ENCODE data around the gene C2CD2L. TPM values are rescaled to one million over a fixed set of nuclear protein-coding genes. Genes with fewer than 3 reads are reported as not detected.
A peak's percentile ranks its signal among the peaks of the same experiment; 100 is the strongest.

C2CD2L gene
- total RNA-seq, 1 donor from 2014 or later, result 11.1 TPM

- peaks cover 23% of the 10 kb centered on the region for H3K4me1 Mint-ChIP-seq (ENCODE audit: low read depth, unreplicated experiment)
- no peak for TF ChIP-seq EZH2 (IDR thresholded peaks at IDR 0.05; ENCODE audit: insufficient read depth, low read length)
- TF ChIP-seq, protein P1, sequence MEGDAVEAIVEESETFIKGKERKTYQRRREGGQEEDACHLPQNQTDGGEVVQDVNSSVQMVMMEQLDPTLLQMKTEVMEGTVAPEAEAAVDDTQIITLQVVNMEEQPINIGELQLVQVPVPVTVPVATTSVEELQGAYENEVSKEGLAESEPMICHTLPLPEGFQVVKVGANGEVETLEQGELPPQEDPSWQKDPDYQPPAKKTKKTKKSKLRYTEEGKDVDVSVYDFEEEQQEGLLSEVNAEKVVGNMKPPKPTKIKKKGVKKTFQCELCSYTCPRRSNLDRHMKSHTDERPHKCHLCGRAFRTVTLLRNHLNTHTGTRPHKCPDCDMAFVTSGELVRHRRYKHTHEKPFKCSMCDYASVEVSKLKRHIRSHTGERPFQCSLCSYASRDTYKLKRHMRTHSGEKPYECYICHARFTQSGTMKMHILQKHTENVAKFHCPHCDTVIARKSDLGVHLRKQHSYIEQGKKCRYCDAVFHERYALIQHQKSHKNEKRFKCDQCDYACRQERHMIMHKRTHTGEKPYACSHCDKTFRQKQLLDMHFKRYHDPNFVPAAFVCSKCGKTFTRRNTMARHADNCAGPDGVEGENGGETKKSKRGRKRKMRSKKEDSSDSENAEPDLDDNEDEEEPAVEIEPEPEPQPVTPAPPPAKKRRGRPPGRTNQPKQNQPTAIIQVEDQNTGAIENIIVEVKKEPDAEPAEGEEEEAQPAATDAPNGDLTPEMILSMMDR (IDR thresholded peaks at IDR 0.05; ENCODE audit: insufficient read depth, low read depth, low read length), result no peak
- DNase-seq (ENCODE audit: low read depth), result no peak
- no peak for FAIRE-seq
- Histone ChIP-seq H3K27ac (ENCODE audit: low read depth, low read length) (no peak overlapping the region), H3K9me3 (ENCODE audit: insufficient read depth, low read depth, low read length) (no peaks in the 10 kb centered on the region), H3K4me3 (ENCODE audit: insufficient read depth, low read depth, low read length) (no peak overlapping the region), H3K9ac (ENCODE audit: low read length) (no peak overlapping the region), H3K27me3 (ENCODE audit: insufficient read depth, low read length) (no peaks in the 10 kb centered on the region), H3K79me2 (ENCODE audit: insufficient read depth, low read length) (peaks cover 35% of the 10 kb centered on the region), H2AFZ (ENCODE audit: low read depth, low read length) (no peak overlapping the region), H3K4me2 (ENCODE audit: low read length) (no peak overlapping the region), H4K20me1 (ENCODE audit: insufficient read depth, low read length) (peaks cover 8% of the 10 kb centered on the region), H3K4me1 (ENCODE audit: insufficient read depth, low read length) (peaks cover 27% of the 10 kb centered on the region), H3K36me3 (ENCODE audit: insufficient read depth, low read length) (peaks cover 3% of the 10 kb centered on the region)
- H3K27ac Mint-ChIP-seq (ENCODE audit: unreplicated experiment), result no peak overlapping the region
- no peaks in the 10 kb centered on the region for H3K9me3 Mint-ChIP-seq (ENCODE audit: unreplicated experiment)
- H3K36me3 Mint-ChIP-seq (ENCODE audit: low read depth, unreplicated experiment), result no peaks in the 10 kb centered on the region
- peak overlapping the region; percentile 4 for H3K4me3 Mint-ChIP-seq (ENCODE audit: unreplicated experiment)
- no peaks in the 10 kb centered on the region for H3K27me3 Mint-ChIP-seq (ENCODE audit: low read depth, unreplicated experiment)
These were observed 3.4 kb upstream of the C2CD2L start for GRCh38 chr11:119103793-119104192.

DNA sequence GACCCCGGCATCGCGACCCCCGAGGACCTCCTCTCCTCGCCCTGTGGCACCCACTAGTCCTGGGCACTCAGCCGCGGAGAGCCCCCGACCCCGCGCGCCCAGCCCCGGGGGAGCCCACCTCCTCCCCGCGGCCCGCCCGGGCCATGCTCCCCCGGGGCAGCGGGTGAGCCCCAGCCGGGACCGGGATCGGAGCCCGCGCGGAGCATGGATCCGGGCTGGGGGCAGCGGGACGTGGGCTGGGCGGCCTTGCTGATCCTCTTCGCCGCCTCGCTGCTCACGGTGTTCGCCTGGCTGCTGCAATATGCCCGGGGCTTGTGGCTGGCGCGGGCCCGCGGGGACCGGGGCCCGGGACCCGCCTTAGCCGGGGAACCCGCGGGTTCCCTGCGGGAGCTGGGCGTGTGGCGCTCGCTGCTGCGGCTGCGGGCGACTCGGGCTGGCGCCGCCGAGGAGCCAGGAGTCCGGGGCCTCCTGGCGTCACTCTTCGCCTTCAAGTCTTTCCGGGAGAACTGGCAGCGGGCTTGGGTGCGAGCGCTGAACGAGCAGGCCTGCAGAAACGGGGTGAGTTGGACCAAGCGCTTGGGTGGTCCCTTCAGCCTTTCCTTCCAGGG is 498 bp downstream of the C2CD2L start:
- Histone ChIP-seq H3K79me2 (ENCODE audit: insufficient read depth, low read length) (peaks cover 27% of the 10 kb centered on the region), H3K27ac (ENCODE audit: low read depth, low read length) (peak overlapping the region; percentile 39), H2AFZ (ENCODE audit: low read depth, low read length) (peak overlapping the region; percentile 77), H3K4me2 (ENCODE audit: low read length) (peak overlapping the region; percentile 96), H3K4me3 (ENCODE audit: insufficient read depth, low read depth, low read length) (peak overlapping the region; percentile 67), H3K9me3 (ENCODE audit: insufficient read depth, low read depth, low read length) (no peaks in the 10 kb centered on the region), H3K36me3 (ENCODE audit: insufficient read depth, low read length) (peaks cover 14% of the 10 kb centered on the region), H3K27me3 (ENCODE audit: insufficient read depth, low read length) (no peaks in the 10 kb centered on the region), H3K9ac (ENCODE audit: low read length) (peak overlapping the region; percentile 86), H4K20me1 (ENCODE audit: insufficient read depth, low read length) (peaks cover 21% of the 10 kb centered on the region), H3K4me1 (ENCODE audit: insufficient read depth, low read length) (peaks cover 19% of the 10 kb centered on the region)
- Mint-ChIP-seq H3K27me3 (ENCODE audit: low read depth, unreplicated experiment) (no peaks in the 10 kb centered on the region), H3K27ac (ENCODE audit: unreplicated experiment) (no peak overlapping the region), H3K4me3 (ENCODE audit: unreplicated experiment) (peak overlapping the region; percentile 86), H3K4me1 (ENCODE audit: low read depth, unreplicated experiment) (peaks cover 18% of the 10 kb centered on the region), H3K9me3 (ENCODE audit: unreplicated experiment) (no peaks in the 10 kb centered on the region), H3K36me3 (ENCODE audit: low read depth, unreplicated experiment) (peaks cover 8% of the 10 kb centered on the region)
- TF ChIP-seq, protein P1 (IDR thresholded peaks at IDR 0.05; ENCODE audit: insufficient read depth, low read depth, low read length), result no peak
- no peak for TF ChIP-seq EZH2 (IDR thresholded peaks at IDR 0.05; ENCODE audit: insufficient read depth, low read length)
- DNase-seq (ENCODE audit: low read depth), result no peak
- no peak for FAIRE-seq

GRCh38 chr11:119108146-119108856 is 1.2 kb downstream of the C2CD2L start:
- H3K27ac Mint-ChIP-seq (ENCODE audit: unreplicated experiment), result no peak overlapping the region
- peaks cover 17% of the 10 kb centered on the region for H3K4me1 Mint-ChIP-seq (ENCODE audit: low read depth, unreplicated experiment)
- peaks cover 21% of the 10 kb centered on the region for H4K20me1 ChIP-seq (ENCODE audit: insufficient read depth, low read length)
- peak overlapping the region; percentile 77 for H2AFZ ChIP-seq (ENCODE audit: low read depth, low read length)
- peak overlapping the region; percentile 86 for H3K4me3 Mint-ChIP-seq (ENCODE audit: unreplicated experiment)
- no peaks in the 10 kb centered on the region for H3K9me3 Mint-ChIP-seq (ENCODE audit: unreplicated experiment)
- H3K9me3 ChIP-seq (ENCODE audit: insufficient read depth, low read depth, low read length), result no peaks in the 10 kb centered on the region
- no peak overlapping the region for H3K27ac ChIP-seq (ENCODE audit: low read depth, low read length)
- peak overlapping the region; percentile 96 for H3K4me2 ChIP-seq (ENCODE audit: low read length)
- peaks cover 14% of the 10 kb centered on the region for H3K36me3 ChIP-seq (ENCODE audit: insufficient read depth, low read length)
- peak overlapping the region; percentile 67 for H3K4me3 ChIP-seq (ENCODE audit: insufficient read depth, low read depth, low read length)
- peak overlapping the region; percentile 86 for H3K9ac ChIP-seq (ENCODE audit: low read length)
- H3K79me2 ChIP-seq (ENCODE audit: insufficient read depth, low read length), result peaks cover 27% of the 10 kb centered on the region
- FAIRE-seq (no peak), DNase-seq (ENCODE audit: low read depth) (no peak)
- no peak for TF ChIP-seq EZH2 (IDR thresholded peaks at IDR 0.05; ENCODE audit: insufficient read depth, low read length)
- TF ChIP-seq, protein P1 (IDR thresholded peaks at IDR 0.05; ENCODE audit: insufficient read depth, low read depth, low read length), result no peak
- H3K4me1 ChIP-seq (ENCODE audit: insufficient read depth, low read length), result peaks cover 14% of the 10 kb centered on the region
- peaks cover 11% of the 10 kb centered on the region for H3K36me3 Mint-ChIP-seq (ENCODE audit: low read depth, unreplicated experiment)
- no peaks in the 10 kb centered on the region for H3K27me3 Mint-ChIP-seq (ENCODE audit: low read depth, unreplicated experiment)
- no peaks in the 10 kb centered on the region for H3K27me3 ChIP-seq (ENCODE audit: insufficient read depth, low read length)

Measured in astrocyte (in vitro differentiated cells and primary cell).